Measurements from ENCODE around the gene SNAP25. TPM values are rescaled to one million over a fixed set of nuclear protein-coding genes. Genes with fewer than 3 reads are reported as not detected.

SNAP25 gene
- total RNA-seq, 2 donors from 2014 or later = 0.11 TPM; not detected in 1

GRCh38 chr20:10316582-10316981 is 98.0 kb downstream of the SNAP25 start:
- 87% methylated on average over 2 of the region's 2 CpGs; no CpG with 5 or more reads in 1 of the 2 experiments for WGBS, 2 experiments (ENCODE audit: insufficient coverage in 1 of 2, insufficient read length in 1 of 2)
- no peak overlapping the region for H3K4me3 ChIP-seq (ENCODE audit: low read length)
- H3K9me3 ChIP-seq (ENCODE audit: control insufficient read depth, low read length) = peaks cover 13% of the 10 kb centered on the region
- no peak overlapping the region for H3K9ac ChIP-seq (ENCODE audit: extremely low read depth, low read length, poor library complexity, severe bottlenecking)
- no peak for TF ChIP-seq CTCF (conservative IDR thresholded peaks at IDR 0.05)
- Mint-ChIP-seq H3K27me3 (ENCODE audit: insufficient read depth) (peaks cover 11% of the 10 kb centered on the region), H3K27ac (no peak overlapping the region), H3K9me3 (peaks cover 14% of the 10 kb centered on the region), H3K4me1 (peaks cover 31% of the 10 kb centered on the region), H3K36me3 (ENCODE audit: low read depth) (peaks cover 4% of the 10 kb centered on the region), H3K4me3 (no peak overlapping the region)
- no peaks in the 10 kb centered on the region for H3K36me3 ChIP-seq (ENCODE audit: control insufficient read depth, insufficient read depth, low read length)
- no peaks in the 10 kb centered on the region for H3K27me3 ChIP-seq (ENCODE audit: control insufficient read depth, insufficient read depth, low read length, poor library complexity, severe bottlenecking)
- H3K27ac ChIP-seq (ENCODE audit: low read depth, low read length) = no peak overlapping the region
- peaks cover 12% of the 10 kb centered on the region for H3K4me1 ChIP-seq (ENCODE audit: control insufficient read depth, insufficient read depth, low read length)
- no peak for DNase-seq

GRCh38 chr20:10318291-10319024 is 99.8 kb downstream of the SNAP25 start:
- H3K9ac ChIP-seq (ENCODE audit: extremely low read depth, low read length, poor library complexity, severe bottlenecking) = no peak overlapping the region
- 93 to 94% methylated on average over 5 of the region's 5 CpGs for WGBS, 2 experiments (ENCODE audit: insufficient coverage in 1 of 2, insufficient read length in 1 of 2)
- peaks cover 12% of the 10 kb centered on the region for H3K4me1 ChIP-seq (ENCODE audit: control insufficient read depth, insufficient read depth, low read length)
- Mint-ChIP-seq H3K27me3 (ENCODE audit: insufficient read depth) (peaks cover 6% of the 10 kb centered on the region), H3K4me1 (peaks cover 31% of the 10 kb centered on the region), H3K36me3 (ENCODE audit: low read depth) (peaks cover 4% of the 10 kb centered on the region), H3K27ac (no peak overlapping the region), H3K9me3 (peaks cover 14% of the 10 kb centered on the region), H3K4me3 (no peak overlapping the region)
- no peaks in the 10 kb centered on the region for H3K27me3 ChIP-seq (ENCODE audit: control insufficient read depth, insufficient read depth, low read length, poor library complexity, severe bottlenecking)
- no peak overlapping the region for H3K4me3 ChIP-seq (ENCODE audit: low read length)
- DNase-seq = no peak
- TF ChIP-seq CTCF (conservative IDR thresholded peaks at IDR 0.05) = no peak
- H3K9me3 ChIP-seq (ENCODE audit: control insufficient read depth, low read length) = peaks cover 13% of the 10 kb centered on the region
- H3K27ac ChIP-seq (ENCODE audit: low read depth, low read length) = no peak overlapping the region
- H3K36me3 ChIP-seq (ENCODE audit: control insufficient read depth, insufficient read depth, low read length) = no peaks in the 10 kb centered on the region

DNA sequence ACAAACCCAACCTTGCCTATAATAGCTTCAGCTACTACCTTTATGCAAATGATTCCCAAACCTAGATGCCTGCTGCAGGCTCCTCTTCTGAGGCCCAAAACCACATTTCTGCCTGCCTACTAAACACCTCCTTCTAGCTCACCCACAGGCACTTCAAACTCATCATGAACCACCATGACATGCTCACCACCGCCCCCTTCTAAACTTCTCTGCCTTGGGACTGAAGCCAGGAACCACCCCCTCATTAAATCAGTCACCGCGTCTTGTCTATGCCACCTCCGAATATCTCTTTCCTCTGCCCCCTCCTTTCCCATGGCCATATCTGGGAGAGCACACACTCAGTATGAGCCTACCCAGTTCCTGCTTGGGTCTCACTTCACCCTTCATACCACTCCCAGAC is 101.2 kb downstream of the SNAP25 start:
- no peak for DNase-seq
- Histone ChIP-seq H3K4me1 (ENCODE audit: control insufficient read depth, insufficient read depth, low read length) (peaks cover 6% of the 10 kb centered on the region), H3K36me3 (ENCODE audit: control insufficient read depth, insufficient read depth, low read length) (no peaks in the 10 kb centered on the region), H3K4me3 (ENCODE audit: low read length) (no peak overlapping the region), H3K27ac (ENCODE audit: low read depth, low read length) (no peak overlapping the region), H3K9ac (ENCODE audit: extremely low read depth, low read length, poor library complexity, severe bottlenecking) (no peak overlapping the region), H3K9me3 (ENCODE audit: control insufficient read depth, low read length) (peaks cover 13% of the 10 kb centered on the region), H3K27me3 (ENCODE audit: control insufficient read depth, insufficient read depth, low read length, poor library complexity, severe bottlenecking) (no peaks in the 10 kb centered on the region)
- H3K36me3 Mint-ChIP-seq (ENCODE audit: low read depth) = peaks cover 4% of the 10 kb centered on the region
- TF ChIP-seq CTCF (conservative IDR thresholded peaks at IDR 0.05) = no peak
- H3K4me3 Mint-ChIP-seq = no peak overlapping the region
- peaks cover 14% of the 10 kb centered on the region for H3K9me3 Mint-ChIP-seq
- 95% methylated on average over 4 of the region's 4 CpGs; no CpG with 5 or more reads in 1 of the 2 experiments for WGBS, 2 experiments (ENCODE audit: insufficient coverage in 1 of 2, insufficient read length in 1 of 2)
- H3K27me3 Mint-ChIP-seq (ENCODE audit: insufficient read depth) = peaks cover 6% of the 10 kb centered on the region
- H3K4me1 Mint-ChIP-seq = peaks cover 17% of the 10 kb centered on the region
- H3K27ac Mint-ChIP-seq = no peak overlapping the region

Data from endodermal cell (in vitro differentiated cells).